Smooth muscle cell (in vitro differentiated cells): ENCODE results near the gene TSNAXIP1. TPM values are rescaled to one million over a fixed set of nuclear protein-coding genes. Genes with fewer than 3 reads are reported as not detected.

Experiments used
- DNase-seq: peaks from one replicate; lab custom pipeline; 2025; ENCODE audit not compliant: unreplicated experiment; lab: John Stamatoyannopoulos, UW
- H2AFZ ChIP-seq: fragments of 200-600 bp; sonication (generic); 2 replicates; pipeline ENCODE4 v1.6.0; 2016; ENCODE audit warnings: antibody characterized with exemption, low read depth, mild to moderate bottlenecking
- H3F3A ChIP-seq: fragments of 200-600 bp; sonication (generic); 2 replicates; pipeline ENCODE4 v1.6.0; 2017; ENCODE audit warnings: antibody characterized with exemption, low read depth
- H3K27ac ChIP-seq: fragments of 200-600 bp; sonication (generic); 2 replicates; pipeline ENCODE4 v1.5.1; 2016; ENCODE audit warnings: low read depth, mild to moderate bottlenecking
- H3K27me3 ChIP-seq: fragments of 200-600 bp; sonication (generic); 2 replicates; pipeline ENCODE4 v1.6.1; 2016; ENCODE audit warnings: low read depth, mild to moderate bottlenecking
- H3K36me3 ChIP-seq: fragments of 200-600 bp; sonication (generic); 2 replicates; pipeline ENCODE4 v1.5.1; 2016; ENCODE audit warnings: low read depth
- H3K4me1 ChIP-seq: fragments of 200-600 bp; sonication (generic); 2 replicates; pipeline ENCODE4 v1.5.1; 2016; ENCODE audit warnings: low read depth
- H3K4me2 ChIP-seq: fragments of 200-600 bp; sonication (generic); 2 replicates; pipeline ENCODE4 v1.6.0; 2016; ENCODE audit warnings: mild to moderate bottlenecking
- H3K4me3 ChIP-seq: fragments of 200-600 bp; sonication (generic); 2 replicates; pipeline ENCODE4 v1.5.1; 2016; ENCODE audit warnings: mild to moderate bottlenecking
- H3K79me2 ChIP-seq: fragments of 200-600 bp; sonication (generic); 2 replicates; pipeline ENCODE4 v1.6.0; 2016; ENCODE audit warnings: low read depth, mild to moderate bottlenecking
- H3K9ac ChIP-seq: fragments of 200-600 bp; sonication (generic); 2 replicates; pipeline ENCODE4 v1.6.0; 2016; ENCODE audit warnings: low read depth
- H3K9me3 ChIP-seq: fragments of 200-600 bp; sonication (generic); replicated peaks from 2 replicates; pipeline ENCODE4 v1.5.1; 2016; ENCODE audit warnings: low read depth
- H4K20me1 ChIP-seq: fragments of 200-600 bp; sonication (generic); 2 replicates; pipeline ENCODE4 v1.6.0; 2016; ENCODE audit warnings: low read depth
- WGBS: methylation state at CpG from one replicate; pipeline ENCODE4 v1.1.7; 2016; ENCODE audit warnings: low lambda C conversion rate; 5-methylcytosine and 5-hydroxymethylcytosine counted together
- polyA plus RNA-seq: library from polyadenylated mRNA; unstranded; fragments of >200 nt; fragmentation: Nextera tagmentation; extraction: Ambion mirVana; gene quantifications from 2 replicates; pipeline ENCODE4 v1.2.1, GENCODE V29; 2016
- total RNA-seq: library from RNA; depleted of rRNA; stranded (reverse); fragments of >200 nt; gene quantifications from 2 replicates; pipeline ENCODE4 v1.2.3, GENCODE V29; 2014
- TF ChIP-seq, protein P1 (sequence below): fragments of 200-600 bp; sonication (generic); IDR thresholded peaks from 2 replicates; pipeline ENCODE4 v1.5.1; 2017; ENCODE audit warnings: borderline replicate concordance, mild to moderate bottlenecking, antibody characterized with exemption; ENCODE audit not compliant: insufficient read depth, poor library complexity, severe bottlenecking

The TSNAXIP1 gene
- total and polyA plus RNA-seq, 2 experiments from 2014 or later: 0.18 to 1.0 TPM

DNA sequence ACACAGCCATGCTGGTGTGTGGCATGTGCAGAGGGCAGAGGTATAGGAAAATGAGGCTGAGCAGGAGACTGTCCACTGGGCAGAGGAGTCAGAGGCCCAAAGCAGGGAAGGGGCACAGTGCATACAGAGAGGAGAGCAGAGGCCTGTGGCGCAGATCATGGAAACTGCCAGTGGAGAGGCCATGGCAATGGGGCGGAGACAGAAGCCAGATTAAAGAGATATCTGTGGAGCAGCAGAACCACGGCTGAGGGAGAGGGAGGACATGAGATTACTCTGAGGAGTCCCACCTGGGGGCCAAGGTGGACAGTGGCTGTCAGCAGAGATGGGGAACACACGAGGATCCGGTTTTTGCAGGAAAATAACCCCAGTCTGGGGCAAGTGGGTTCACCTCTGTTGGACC lies 43.6 kb upstream of the TSNAXIP1 start:
- Histone ChIP-seq H3K4me2 (no peak overlapping the region), H3K27me3 (no peaks in the 10 kb centered on the region), H3K4me1 (no peaks in the 10 kb centered on the region), H3K79me2 (no peaks in the 10 kb centered on the region), H3K4me3 (no peak overlapping the region), H3K9ac (no peak overlapping the region), H2AFZ (no peak overlapping the region), H4K20me1 (peaks cover 88% of the 10 kb centered on the region), H3K27ac (no peak overlapping the region), H3K36me3 (no peaks in the 10 kb centered on the region), H3F3A (peaks cover 9% of the 10 kb centered on the region), H3K9me3 (no peaks in the 10 kb centered on the region)
- WGBS: 97% methylated on average over 5 of the region's 5 CpGs
- no peak for DNase-seq
- TF ChIP-seq, protein P1, sequence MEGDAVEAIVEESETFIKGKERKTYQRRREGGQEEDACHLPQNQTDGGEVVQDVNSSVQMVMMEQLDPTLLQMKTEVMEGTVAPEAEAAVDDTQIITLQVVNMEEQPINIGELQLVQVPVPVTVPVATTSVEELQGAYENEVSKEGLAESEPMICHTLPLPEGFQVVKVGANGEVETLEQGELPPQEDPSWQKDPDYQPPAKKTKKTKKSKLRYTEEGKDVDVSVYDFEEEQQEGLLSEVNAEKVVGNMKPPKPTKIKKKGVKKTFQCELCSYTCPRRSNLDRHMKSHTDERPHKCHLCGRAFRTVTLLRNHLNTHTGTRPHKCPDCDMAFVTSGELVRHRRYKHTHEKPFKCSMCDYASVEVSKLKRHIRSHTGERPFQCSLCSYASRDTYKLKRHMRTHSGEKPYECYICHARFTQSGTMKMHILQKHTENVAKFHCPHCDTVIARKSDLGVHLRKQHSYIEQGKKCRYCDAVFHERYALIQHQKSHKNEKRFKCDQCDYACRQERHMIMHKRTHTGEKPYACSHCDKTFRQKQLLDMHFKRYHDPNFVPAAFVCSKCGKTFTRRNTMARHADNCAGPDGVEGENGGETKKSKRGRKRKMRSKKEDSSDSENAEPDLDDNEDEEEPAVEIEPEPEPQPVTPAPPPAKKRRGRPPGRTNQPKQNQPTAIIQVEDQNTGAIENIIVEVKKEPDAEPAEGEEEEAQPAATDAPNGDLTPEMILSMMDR: no peak

DNA sequence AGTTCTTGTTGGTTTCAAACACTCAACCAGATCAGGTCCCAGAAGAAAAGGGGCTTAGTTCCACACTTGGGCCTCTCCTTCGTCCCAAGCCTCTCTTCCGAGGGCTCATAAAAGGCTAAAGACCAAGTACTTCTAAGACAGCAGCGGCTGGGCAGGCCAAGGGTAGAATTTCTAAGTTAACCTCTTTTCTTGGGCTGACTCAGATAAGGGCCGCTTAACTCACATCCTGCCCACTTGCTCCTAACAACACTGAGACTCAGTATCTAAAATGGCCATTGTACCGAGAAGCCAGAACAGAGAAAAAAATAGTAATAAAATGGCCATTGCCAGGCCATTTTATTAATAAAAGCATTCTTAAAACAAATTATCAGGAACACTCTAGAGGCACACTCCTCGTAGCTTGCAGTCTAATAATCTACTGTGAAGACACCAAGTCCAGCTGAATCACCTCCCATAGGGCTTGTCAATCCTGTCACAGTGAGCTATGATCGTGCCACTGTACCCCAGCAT lies 42.5 kb upstream of the TSNAXIP1 start:
- H3K9me3 ChIP-seq: no peaks in the 10 kb centered on the region
- no peaks in the 10 kb centered on the region for H3K79me2 ChIP-seq
- peaks cover 86% of the 10 kb centered on the region for H4K20me1 ChIP-seq
- H3K27ac ChIP-seq: peak overlapping the region; percentile 41
- TF ChIP-seq, protein P1: no peak
- DNase-seq: no peak
- H3K4me2 ChIP-seq: no peak overlapping the region
- WGBS: 49% methylated on average over 7 of the region's 7 CpGs
- H3F3A ChIP-seq: peaks cover 9% of the 10 kb centered on the region
- no peak overlapping the region for H2AFZ ChIP-seq
- H3K9ac ChIP-seq: no peak overlapping the region
- no peaks in the 10 kb centered on the region for H3K4me1 ChIP-seq
- no peaks in the 10 kb centered on the region for H3K27me3 ChIP-seq
- H3K4me3 ChIP-seq: no peak overlapping the region
- no peaks in the 10 kb centered on the region for H3K36me3 ChIP-seq

DNA sequence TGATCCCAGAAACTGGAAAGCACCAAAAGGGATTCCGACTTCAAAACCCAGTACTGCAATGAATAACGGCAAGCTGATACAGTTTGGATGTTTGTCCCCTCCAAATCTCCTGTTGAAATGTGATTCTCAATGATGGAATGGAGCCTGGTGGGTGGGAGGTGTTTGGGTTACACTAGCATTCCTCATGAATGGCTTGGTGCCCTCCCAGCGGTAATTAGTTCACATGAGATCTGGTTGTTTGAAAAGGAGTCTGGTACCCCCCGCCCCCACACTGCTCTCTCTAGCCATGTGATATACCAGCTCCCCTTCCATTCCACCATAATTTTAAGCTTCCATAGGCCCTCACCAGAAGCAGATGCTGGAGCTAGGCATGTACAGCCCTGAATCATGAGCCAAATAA lies 40.4 kb upstream of the TSNAXIP1 start:
- Histone ChIP-seq H3K79me2 (no peaks in the 10 kb centered on the region), H3K4me3 (no peak overlapping the region), H3F3A (peaks cover 9% of the 10 kb centered on the region), H3K27me3 (no peaks in the 10 kb centered on the region), H3K9me3 (no peaks in the 10 kb centered on the region), H2AFZ (no peak overlapping the region), H4K20me1 (peaks cover 78% of the 10 kb centered on the region), H3K9ac (no peak overlapping the region), H3K36me3 (no peaks in the 10 kb centered on the region), H3K4me1 (no peaks in the 10 kb centered on the region), H3K4me2 (no peak overlapping the region), H3K27ac (no peak overlapping the region)
- 75% methylated on average over 4 of the region's 4 CpGs for WGBS
- TF ChIP-seq, protein P1: no peak
- no peak for DNase-seq

DNA sequence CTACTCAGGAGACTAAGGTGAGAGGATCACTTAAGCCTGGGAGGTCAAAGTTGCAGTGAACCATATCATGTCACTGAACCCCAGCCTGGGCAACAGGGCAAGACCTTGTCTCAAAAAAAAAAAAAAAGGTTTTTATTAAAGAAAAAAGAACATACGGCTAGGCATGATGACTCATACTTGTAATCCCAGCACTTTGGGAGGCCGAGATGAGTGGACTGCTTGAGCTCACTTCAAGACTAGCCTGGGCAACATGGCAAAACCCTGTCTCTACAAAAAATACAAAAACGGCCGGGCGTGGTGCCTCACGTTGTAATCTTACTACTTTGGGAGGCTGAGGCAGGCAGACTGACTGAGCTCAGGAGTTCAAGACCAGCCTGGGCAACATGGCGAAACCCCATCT lies 38.7 kb upstream of the TSNAXIP1 start:
- no peak for DNase-seq
- Histone ChIP-seq H3K4me2 (no peak overlapping the region), H2AFZ (no peak overlapping the region), H3K36me3 (no peaks in the 10 kb centered on the region), H3K4me1 (no peaks in the 10 kb centered on the region), H3K79me2 (no peaks in the 10 kb centered on the region), H3K9me3 (no peaks in the 10 kb centered on the region), H4K20me1 (peaks cover 79% of the 10 kb centered on the region), H3K9ac (no peak overlapping the region), H3K4me3 (no peak overlapping the region), H3K27ac (peak overlapping the region; percentile 59), H3F3A (peaks cover 9% of the 10 kb centered on the region), H3K27me3 (no peaks in the 10 kb centered on the region)
- TF ChIP-seq, protein P1: no peak
- 32% methylated on average over 7 of the region's 7 CpGs for WGBS
